ENCODE results near the gene NRXN2.

Gene NRXN2

DNA sequence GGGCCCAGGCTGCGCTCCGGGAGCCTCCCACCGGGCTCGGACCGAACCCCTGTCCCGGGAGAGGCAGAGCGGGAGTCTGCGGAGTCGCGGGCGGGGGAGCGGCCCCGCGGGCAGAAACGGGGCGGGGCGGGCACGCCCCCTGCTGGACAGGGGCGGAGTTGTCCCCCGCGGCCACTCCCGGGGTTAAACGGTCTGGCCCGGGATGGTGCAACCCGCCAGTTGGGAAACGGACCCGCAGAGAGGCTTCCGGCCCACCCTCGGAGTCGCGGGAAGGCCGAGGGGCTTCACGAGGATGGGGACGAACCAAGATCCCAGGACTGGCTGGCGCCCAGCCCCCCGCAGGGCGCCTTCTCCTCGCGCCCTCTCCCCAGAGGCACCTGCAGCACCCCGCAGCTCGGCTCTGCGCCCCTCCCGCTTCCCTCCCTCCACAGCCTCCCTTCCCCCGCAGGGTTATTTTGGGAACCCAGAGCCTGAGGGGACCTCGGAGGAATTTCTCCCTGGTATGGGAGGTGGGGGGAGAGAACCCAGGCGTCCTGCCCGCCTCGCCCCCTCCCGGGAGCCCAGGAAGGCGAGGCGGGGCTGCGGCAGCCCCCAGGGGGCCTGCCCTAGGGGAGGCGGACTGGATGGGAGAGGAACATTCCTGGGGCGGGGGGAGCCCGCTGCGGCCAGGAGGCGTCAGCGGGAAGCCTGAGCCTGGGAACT, 20.0 kb upstream of the NRXN2 start:
- peak; percentile 28 to 79 for DNase-seq

DNA sequence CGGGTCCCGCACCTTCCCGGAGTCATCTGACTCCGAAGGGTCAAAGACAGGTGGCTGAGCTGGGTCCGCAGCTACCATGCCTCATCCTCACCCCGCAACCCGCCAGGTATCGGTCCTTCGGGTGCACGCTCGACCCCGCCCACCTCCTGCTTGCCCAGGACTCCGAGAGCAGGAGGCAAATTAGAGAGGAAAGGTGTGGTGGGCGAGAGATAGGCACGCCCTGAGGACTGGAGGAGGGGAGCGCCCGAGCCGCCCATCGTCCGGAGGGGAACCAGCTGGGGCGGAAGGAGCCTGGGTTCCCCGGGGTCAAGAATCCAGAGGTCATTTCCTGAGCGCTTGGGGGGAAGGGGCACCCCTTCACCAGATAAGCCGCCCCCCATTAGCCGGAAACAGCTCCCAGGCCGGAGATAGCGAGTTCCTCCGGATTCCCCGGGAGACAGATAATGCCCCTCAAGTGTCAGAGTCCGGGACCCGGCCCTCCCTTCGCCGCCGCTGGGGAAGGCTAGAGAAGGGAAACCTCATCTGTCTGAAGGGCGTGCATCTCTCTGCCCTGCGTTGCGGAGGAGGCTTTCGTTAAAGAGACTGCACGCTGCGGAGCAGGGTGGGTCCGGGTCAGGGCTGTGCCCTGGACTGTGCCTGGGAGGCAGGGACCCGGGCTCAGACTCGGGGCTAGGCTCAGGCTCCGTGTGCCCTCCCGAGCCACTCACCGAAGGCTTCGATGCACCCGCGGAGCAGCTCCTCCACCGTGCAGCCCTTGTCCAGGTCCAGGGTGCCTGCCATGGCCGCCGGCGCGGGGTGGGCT, 19.3 kb upstream of the NRXN2 start:
- DNase-seq: peak in 1 of 2 donors; percentile 13

GRCh38 chr11:64741375-64742086, 18.5 kb upstream of the NRXN2 start:
- DNase-seq: no peak

GRCh38 chr11:64739871-64740270, 16.9 kb upstream of the NRXN2 start:
- no peak for DNase-seq

- DNase-seq: no peak
Observed at GRCh38 chr11:64736654-64737053, 13.7 kb upstream of the NRXN2 start.

DNA sequence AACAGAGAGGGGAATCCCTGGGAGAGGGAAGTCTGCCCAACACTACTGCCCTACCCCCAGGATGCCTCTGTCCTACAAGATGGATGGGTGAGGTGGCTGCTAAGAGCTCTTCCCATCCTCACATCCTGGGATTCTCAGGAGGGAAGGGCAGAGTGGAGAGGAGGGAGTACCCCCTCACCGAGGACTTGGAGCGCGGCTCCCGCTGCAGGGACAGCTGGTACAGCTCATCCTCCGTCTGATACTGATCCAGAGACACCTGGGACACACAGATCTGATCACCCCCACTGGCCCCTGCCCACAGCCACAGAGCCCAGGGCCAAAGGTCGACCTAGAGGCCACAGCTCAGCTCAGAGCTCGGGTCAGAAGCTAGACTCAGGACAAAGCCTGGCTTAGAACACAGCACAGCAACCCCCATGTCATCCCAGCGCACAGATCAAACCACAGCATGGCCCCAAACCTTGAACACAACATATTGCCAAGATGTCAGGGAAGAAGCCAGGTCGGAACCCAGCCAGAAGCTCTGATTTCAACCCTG, 12.8 kb upstream of the NRXN2 start:
- no peak for DNase-seq

DNA sequence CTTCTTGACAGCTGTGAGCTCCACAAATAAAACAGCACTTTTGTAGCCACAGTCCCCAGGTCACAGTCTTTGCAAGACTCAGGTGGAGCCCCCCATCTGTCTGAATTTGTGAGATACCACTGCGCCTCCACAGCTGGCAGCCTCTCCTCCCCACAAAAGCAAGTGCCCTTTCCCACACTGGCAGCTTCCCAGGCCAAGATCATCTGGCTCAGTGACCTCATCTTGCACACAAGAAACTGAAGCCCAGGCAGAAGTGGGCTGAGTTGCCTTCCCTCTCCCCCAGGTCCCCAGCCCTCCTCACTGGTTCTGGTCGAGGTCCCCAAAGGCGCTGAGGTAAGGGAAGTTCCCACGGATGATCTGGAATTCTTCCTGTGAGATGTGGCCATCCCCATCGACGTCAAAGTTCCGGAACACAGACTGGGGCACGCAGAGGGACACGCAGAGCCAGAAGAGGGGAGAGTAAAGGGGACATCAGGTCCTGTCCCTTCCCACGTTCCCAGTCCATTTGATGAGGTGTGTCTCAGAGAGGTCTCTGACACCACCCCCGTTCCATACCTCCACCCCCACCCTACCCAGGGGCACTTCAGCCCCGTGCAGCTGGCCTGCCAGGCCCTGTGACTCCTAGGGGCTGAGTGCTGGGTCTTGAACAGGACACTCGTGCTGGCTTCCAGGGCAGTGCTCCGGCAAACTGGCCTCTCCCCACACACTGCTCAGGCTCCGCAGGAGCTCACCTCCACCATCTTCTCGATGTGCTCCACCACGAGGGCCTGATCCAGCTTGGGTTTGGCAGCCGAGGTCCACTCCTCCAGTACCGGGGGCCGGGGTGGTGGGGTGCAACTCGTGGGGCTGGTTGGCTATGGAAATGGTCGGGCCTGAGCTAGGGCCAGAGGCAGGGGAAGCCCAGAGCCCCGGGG, 12.1 kb upstream of the NRXN2 start:
- no peak for DNase-seq

GRCh38 chr11:64731601-64732000, 8.6 kb upstream of the NRXN2 start:
- DNase-seq: no peak

GRCh38 chr11:64729851-64730382, 6.9 kb upstream of the NRXN2 start:
- DNase-seq: no peak

- no peak for DNase-seq
Observed at GRCh38 chr11:64728757-64729365, 5.9 kb upstream of the NRXN2 start.

DNA sequence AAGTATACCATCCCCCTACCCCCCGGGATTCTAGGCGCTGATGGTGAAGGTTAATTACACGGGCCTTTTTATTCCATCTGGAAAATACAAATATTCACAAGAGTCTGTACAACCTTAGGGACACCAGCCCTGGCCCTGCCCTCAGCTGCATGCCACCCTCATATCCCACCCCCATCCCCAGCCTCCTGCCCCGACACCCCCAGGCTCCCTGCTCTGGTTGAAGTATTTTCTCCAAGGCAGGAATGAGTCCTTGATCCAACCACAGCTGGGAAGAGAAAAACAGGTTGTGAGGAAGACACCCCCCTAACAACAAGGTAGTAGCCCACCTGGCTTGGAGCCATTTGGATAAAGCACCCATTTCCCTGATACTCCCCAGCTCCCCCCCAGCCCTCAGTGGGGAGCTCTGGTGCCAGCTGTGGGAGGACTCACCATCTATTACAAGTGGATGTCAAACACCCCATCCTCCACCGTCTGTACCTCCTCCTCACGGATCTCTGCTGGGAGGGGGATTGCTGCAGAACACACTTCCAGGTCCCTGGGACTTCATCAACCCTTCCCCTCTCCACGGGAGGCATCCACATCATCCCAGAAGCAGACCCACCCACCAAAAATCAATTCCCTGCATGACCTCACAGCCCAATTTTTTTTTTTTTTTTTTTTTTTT, 4.0 kb upstream of the NRXN2 start:
- DNase-seq: no peak

GRCh38 chr11:64726211-64726641, 3.2 kb upstream of the NRXN2 start:
- DNase-seq: no peak

- no peak for DNase-seq
Observed at GRCh38 chr11:64724863-64725532, 2.0 kb upstream of the NRXN2 start.

DNA sequence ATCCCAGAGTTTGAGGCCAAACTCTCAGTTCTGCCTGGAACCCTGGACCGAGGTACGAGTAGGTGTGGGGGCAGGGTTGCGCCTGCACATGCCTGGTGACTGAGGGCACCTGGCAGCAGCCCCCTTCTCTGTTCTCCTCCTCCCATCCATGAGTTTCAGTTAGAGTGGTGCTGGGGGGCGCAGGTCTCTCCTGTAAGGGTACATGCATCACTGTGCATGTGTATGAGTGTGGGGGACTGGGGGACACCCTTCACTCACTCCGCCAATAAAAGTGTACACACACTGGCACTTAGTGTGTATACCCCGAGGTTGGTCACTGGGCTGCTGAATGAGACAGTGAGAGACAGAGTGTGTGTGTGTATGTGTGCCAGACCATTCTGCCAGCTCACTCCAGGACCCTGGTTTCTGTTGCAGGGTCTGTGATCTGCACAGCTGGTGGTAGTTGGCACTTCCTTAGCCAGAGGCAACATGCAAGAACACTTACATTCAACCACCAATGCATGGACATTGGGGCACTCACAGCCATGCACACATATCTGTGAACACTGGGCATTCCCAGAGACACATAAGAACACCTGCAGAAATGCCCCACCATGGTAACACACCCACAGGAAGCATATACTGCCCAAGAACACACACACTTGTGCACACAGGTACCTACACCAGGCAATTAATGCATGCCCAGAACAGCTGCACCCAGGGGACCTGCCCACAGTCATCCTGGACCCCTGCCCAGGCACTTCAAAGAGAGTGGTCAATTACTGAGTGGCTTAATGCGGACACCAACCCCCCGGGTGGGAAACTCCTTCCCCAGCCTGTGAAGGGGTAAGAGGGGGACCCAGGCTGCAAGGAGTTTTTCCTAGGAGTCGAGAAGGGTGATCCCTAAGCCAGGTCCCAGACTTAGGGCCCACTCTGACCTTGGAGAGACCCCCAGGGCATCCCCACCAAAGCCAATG, 1.2 kb upstream of the NRXN2 start:
- no peak for DNase-seq

- no peak for DNase-seq
Observed at GRCh38 chr11:64722141-64723065, 594 bp downstream of the NRXN2 start.

DNA sequence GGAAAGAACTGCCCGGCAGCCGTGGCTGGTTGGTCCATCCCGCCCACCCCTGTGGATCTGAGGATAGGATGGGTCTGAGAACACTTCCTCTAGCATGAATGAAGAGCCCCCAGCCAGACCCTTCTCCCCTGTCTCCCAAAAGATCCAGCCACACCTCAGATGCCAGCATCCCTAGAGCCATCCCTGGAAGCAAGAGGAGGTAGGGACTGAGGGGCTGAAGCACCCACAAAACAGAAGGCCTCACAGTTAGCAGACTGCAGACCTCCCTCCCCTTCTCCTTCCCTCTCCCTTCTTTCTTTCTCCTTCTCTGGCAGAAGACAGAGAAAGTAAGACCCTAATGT, 1.7 kb downstream of the NRXN2 start:
- DNase-seq: no peak

DNA sequence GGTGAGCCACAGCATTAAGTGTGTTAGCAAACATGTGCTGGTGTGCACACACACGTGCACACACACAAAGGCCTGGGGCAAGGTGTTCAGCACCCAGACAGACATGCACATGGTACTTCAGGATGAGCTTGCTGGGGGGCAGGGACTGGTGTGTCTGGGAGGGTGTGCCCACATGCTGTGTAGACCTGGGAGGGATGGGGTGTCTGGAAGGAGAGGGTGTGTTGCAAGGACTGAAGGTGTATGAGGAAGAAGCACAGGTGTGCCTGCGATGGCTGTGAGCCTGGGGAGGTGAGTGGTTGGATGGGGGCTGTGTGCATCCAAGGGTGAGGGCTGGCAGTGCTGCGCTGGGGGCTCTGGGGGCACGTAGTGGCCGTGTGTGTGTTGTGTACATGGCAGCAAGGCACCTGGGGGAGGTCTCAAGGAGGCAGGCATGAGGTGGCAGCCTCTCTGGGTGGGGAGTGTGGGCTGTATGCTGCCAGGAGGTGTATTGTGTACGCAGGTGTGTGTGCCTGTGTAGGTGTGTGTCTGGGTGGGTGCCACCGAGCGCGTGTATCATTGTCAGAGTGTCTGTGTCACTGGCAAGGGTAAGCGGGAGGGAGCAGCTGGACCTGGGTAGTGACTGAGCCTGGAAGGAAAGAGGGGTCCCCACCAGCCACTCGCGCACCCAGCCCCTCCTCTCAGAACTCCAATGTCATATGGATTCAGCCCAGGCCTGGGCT, 2.2 kb downstream of the NRXN2 start:
- DNase-seq: no peak

DNA sequence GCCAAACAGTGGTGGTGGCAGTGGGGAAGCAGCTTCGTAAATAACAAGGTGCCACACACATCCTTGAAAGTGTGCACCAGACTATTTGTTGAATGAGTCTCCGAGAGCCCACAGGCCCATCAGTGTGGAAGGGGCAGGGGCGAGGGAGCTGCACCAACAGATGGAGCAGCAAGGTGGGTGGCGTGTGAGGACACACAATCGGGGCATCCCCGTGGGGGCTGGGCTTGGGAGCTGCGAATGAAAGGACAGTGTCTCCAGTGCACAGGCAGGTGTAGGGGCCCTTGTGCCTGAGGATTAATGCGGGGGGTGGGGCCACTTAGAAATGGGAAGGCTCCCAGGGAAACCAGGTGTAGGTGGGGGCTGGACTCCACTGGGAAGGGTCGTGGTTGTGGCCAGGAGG, 2.8 kb downstream of the NRXN2 start:
- DNase-seq: no peak
